Raji (cell line): ENCODE measurements around the gene GASK1A.

Source experiments
- POLR2A ChIP-seq: IDR thresholded peaks from 2 replicates; pipeline ENCODE4 v1.6.1; 2011; ENCODE audit warnings: low read depth, low read length, control low read depth; ENCODE audit not compliant: insufficient read depth

The GASK1A gene

DNA sequence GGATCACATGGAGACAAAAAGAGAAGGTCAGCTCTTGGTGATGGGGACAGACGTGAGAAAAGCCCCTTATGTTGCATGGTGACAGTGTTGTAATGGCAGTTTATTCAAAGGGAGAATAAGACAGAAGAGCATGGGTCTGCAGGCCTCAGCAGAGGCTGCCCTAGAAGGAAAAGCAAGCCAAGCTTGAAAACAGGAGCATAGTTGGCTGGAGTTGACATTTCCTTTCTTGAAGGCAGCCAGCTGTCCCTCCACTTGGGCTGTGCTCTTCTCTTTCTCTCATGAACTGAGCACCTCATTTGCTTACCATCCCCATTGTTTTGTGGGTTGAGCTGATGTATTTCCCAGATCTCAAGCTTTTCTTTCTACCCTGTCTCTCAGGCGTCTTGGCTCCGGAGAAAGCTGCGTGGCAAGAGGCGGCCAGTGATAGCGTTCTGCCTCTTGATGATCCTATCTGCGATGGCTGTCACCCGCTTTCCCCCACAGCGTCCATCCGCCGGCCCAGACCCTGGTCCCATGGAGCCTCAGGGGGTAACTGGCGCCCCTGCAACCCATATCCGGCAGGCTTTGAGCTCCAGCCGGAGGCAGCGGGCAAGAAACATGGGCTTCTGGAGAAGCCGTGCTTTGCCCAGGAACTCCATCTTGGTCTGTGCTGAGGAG lies 52.9 kb downstream of the GASK1A start:
- no peak for TF ChIP-seq POLR2A

DNA sequence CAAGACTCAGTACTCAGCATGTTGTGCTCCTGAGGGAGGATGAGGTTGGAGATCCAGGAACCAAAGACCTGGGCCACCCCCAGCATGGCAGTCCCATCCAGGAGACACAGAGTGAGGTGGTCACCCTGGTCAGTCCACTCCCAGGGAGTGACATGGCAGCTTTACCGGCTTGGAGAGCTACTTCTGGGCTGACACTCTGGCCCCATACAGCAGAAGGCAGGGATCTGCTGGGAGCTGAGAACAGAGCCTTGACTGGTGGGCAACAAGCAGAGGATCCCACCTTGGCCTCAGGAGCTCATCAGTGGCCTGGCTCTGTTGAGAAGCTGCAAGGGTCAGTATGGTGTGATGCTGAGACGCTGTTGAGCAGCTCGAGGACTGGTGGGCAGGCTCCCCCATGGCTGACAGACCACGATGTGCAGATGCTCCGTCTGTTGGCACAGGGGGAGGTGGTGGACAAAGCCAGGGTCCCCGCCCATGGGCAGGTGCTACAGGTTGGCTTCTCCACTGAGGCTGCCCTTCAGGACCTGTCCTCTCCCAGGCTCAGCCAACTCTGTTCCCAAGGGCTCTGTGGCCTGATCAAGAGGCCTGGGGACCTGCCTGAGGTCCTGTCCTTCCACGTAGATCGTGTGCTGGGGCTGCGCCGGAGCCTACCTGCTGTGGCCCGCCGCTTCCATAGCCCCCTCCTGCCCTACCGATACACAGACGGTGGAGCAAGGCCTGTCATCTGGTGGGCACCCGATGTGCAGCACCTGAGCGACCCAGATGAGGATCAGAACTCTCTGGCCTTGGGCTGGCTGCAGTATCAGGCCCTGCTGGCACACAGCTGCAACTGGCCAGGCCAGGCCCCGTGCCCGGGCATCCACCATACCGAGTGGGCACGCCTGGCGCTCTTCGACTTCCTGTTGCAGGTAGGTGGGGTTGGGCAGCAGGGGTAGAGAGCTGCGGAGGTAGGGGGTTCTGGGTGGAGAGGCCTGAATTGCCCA lies 53.8 kb downstream of the GASK1A start:
- TF ChIP-seq POLR2A: no peak

DNA sequence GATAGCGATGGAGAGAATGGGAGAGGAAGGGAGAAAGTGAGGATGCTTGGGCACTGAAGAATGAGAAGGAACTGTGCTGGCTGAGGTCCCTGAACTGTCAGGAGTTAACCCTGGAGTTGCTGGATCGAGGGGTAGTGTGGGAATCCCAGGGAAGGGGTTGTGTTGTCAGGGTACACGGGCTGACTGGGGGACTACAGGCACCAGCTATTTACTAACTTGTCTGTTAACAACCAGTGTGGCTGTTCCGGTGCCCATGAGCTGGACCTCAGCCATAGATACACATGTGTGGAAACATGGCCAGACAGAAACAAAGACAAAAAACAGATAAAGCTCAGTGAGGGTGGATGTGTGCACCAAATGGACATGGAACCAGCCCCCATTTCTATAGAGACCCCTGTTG lies 55.1 kb downstream of the GASK1A start:
- TF ChIP-seq POLR2A: no peak

DNA sequence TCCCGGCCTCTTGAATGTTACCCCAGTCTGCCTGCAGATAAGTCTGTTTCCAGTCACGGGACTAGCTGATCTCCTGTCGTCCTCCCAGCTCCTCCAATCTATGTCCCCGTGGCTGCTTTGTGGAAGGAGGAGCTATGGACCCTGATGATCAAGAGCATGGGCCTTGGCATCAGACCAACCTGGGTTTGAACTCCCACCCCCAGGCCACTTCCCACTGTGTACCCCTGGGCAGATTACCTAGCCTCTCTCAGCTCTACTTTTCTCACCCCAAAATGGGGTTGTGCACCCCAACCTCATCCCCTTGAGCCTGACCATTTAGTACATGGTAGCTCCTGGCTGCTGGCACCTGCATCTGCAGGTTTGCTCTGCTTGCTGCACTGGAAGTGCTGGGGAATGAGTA lies 55.8 kb downstream of the GASK1A start:
- no peak for TF ChIP-seq POLR2A

DNA sequence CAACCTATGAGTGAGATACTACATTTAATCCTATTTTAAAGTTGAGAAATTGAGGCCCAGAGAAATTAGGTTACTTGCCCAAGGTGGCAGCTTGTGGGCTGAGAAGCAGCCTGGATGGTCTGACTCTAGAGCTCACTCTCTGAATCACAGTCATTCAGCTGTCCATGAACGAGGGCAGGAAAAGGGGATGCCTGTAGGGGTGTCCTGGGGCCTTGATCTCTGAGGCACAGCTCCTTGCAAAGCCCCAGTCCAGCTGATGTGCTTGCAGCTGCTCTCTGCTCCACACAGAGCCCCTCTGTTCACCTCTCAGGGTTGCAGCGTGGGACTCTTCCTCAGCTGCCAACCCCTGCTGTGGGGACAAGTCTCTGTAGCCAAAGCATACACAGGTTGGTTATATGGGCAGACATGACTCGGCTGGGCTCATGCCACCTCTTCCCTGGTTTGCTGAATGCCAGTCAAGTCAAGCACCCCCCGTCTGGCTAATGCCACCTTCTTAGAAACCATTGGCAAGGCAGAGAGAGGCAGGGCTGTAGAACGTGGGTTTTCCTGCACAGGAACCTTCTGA lies 56.8 kb downstream of the GASK1A start:
- no peak for TF ChIP-seq POLR2A

DNA sequence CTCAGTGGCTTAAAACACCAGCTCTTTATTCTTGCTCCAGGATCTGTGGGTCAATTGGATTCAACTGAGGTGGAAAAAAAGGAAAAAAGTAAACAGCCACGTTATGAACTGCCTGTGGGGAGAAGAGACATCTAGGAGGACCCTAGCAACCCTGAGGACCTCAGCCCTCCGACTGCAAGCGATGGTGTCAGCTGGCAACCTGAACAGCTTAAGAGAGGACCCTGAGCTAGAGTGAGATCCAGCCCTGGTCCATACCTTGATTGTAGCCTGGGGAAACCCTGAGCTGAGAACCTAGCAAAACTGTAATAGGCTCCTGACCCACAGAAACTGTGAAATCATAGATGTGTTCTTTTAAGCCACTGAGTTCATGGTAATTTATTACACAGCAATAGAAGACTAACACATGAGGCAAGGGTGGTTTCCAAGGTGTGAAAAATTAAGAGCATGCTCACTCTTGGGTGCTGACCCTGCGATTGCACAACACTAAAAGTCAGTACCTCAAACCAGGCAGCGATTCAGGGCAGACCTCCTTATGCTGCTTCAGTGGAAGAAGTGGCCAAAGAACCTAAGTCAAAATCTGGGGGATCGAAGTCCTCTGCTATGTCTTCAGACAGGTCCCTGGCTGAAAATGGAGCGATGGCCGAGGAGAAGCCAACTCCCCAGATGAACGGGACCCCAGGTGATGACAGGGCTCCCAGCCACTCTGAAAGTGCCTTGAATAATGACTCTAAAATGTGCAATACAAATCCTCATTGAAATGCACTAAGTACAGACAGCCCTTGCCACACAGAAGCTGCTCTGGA lies 57.7 kb downstream of the GASK1A start:
- no peak for TF ChIP-seq POLR2A

DNA sequence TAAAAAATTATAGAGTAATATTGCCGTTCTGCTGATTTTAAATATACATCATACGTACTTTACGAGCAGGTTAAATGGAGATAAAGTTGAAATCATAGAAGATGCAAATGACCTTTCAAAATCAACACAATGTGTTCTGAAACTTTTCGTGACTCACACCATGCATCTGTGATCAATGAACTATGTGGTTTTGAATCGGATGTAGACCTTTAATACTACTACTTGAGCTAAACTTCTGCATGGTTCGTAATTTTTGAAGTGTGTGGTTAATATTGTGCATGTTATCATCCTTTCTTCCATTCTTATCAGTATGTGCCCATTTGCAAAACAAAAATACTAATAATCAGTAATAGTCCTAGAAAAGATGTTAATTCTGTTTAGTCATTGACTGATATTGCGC lies 58.9 kb downstream of the GASK1A start:
- no peak for TF ChIP-seq POLR2A

DNA sequence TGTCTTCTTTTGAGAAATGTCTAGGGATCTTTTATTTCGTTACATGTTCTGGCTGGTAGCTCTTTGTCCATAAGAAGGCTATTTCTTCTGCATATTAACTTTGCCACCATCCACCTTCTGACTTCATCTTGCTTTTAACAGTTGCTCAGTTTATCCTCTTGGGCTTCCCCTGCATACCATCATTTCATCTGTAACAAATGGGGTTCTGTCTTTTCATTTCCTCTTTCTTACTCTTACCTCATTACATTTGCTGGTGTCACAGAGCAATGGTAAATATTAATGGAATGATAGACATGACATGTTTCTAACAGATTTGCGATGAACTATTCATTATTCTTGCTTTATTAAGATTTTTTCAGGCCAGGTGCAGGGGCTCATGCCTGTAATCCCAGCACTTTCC lies 62.4 kb downstream of the GASK1A start:
- no peak for TF ChIP-seq POLR2A

DNA sequence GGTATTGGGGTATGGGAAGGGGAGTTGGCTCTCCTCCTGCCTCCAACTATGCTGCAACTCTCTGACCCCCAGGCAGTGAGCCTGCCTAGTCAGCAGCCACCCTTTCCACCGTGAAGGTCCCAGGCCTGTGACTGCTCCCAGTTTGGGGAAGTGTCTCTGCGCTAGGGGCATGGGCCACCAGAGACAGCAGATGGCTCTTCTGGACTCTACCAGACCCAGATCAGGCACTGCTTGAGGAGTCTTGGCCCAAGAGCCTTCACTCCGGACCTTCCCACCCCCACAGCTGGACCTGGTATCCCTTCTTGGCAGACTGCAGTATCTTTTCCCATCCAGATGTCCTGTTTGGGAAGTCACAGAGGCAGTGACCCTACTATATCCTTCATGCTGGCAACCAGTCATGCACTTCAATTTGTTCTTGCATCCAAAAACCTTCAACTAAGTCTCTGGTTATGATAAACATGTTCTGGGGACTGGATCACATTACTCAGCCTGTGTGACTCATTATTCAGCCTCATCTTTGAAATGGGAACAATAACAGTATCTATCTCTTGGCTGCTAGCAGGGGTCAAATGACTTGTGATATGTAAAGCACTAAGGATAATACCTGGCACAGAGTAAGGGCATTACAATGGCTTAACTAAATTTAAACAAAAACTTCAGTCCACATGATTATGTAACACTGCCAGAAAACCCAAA lies 64.1 kb downstream of the GASK1A start:
- no peak for TF ChIP-seq POLR2A

DNA sequence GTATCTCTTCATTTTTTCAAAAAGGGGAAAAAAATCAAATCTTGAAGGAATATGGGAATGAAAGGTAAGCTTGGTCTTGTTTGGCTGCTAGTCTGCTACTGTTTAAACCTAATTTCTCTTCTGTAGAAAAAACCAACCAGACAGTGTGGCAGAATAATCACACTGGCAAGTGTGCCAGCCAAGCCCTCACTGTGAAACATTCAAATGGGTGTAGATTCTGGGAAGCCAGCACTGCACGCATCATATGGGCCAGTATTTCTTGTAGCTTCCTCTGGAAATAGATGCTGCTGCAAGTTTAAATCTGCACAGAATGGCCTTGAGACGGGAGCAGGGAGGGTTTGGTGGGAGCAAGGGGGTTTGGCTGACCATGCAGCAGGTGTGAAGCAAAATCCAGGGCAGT lies 64.7 kb downstream of the GASK1A start:
- TF ChIP-seq POLR2A: no peak

DNA sequence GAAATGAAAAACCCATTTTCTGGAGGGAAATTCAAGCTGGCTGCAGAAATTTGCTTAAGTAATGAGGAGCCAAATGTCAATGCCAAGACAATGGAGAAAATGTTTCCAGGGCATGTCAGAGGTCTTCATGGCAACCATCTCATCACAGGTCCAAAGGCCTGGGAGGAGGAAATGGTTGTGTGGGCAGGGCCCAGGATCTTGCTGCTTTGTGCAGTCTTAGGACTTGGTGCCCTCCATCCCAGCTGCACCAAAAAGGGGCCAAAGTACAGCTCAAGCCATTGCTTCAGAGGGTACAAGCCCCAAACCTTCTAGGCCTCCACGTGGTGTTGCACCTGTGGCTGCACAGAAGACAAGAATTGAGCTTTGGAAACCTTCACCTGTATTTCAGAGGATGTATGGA lies 67.5 kb downstream of the GASK1A start:
- no peak for TF ChIP-seq POLR2A

DNA sequence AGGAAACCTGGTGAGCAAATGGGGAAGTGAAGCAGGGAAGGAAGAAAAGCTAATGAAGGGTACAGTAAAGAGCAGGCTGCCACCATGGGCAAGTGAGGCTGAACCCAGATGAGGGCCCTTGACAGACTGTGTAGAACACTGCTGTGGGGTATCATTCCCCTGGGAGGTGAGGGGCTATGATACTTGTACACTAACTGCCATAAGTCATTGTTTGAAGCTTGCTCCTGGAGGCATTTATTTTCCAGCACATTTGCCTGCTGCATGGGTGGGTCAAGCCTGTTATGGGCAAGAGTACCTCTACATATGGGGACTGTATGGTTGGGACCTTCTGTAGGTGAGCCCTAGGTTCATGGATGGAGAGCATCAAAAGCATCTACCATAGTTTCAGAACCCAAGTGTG lies 69.4 kb downstream of the GASK1A start:
- TF ChIP-seq POLR2A: no peak

DNA sequence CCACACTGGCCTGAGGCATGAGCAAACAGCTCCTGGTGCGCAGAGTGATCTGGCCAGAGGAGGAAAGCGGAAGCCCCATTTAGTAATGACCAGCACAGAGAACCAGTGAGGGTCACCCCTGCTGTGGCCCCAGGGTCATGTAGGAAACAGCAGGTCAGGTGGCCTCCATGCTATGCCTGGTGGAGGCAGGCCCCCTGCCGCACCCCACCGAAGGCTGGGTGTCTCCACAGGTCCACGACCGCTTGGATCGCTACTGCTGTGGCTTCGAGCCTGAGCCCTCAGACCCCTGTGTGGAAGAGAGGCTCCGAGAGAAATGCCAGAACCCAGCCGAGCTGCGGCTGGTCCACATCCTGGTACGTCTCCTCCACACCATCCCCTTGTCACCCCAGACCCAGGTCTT lies 74.2 kb downstream of the GASK1A start:
- TF ChIP-seq POLR2A: no peak

DNA sequence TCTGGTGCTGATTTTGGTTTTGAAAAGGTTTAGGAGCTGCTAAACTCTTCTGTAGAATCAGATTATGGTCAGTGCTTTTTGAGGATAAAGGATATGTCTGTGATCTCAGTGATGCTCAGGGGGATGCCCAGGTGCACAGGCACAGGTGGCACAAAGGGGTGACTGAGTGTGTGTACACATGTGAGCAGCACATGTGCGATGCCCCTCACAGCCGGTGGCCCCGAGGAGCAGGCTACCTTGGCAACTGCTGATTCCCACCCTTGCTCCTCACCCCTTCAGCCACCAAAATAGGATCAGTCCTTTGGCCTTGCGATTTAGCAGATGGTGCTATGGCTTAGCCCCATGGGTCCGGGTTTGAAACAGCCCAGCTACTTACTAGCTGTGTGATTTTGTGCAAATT lies 75.6 kb downstream of the GASK1A start:
- TF ChIP-seq POLR2A: no peak

DNA sequence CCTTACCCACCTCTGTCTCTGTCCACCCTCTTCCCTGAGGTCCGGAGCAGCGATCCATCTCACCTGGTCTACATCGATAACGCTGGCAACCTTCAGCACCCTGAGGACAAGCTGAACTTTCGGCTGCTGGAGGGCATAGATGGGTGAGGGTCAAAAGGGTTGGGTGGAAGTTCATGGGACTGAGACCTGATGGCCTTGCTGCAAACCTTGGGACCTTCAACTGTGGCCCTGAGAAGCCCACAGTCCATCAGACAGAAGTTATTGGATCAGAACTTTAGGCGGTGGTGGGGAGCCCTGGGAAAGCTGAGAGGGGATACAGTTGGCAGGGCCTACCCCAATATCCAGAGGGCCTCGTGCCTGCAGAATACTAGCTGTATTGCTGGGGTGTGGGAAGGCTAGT lies 76.3 kb downstream of the GASK1A start:
- TF ChIP-seq POLR2A: no peak
